SK-N-SH treated with all-trans-retinoic acid at 6 μM for 48 hours (cell line): ENCODE data around the gene MGARP.

Source experiments
- CSDC2 ChIP-seq: fragments of 250-450 bp; sonication (Bioruptor Pico); IDR thresholded peaks from 2 replicates; pipeline ENCODE4 v1.5.0; 2020; ENCODE audit warnings: mild to moderate bottlenecking, moderate library complexity
- GLIS3 ChIP-seq: fragments of 250-450 bp; sonication (Bioruptor Pico); IDR thresholded peaks from 2 replicates; pipeline ENCODE4 v1.5.0; 2020; ENCODE audit warnings: mild to moderate bottlenecking, moderate library complexity
- ISL1 ChIP-seq: fragments of 250-450 bp; sonication (Bioruptor Pico); IDR thresholded peaks from 2 replicates; pipeline ENCODE4 v2.1.2; 2022; ENCODE audit warnings: mild to moderate bottlenecking, moderate library complexity
- OSR1 ChIP-seq: fragments of 250-450 bp; sonication (Bioruptor Pico); IDR thresholded peaks from 2 replicates; pipeline ENCODE4 v1.8.0; 2022; ENCODE audit warnings: moderate library complexity, mild to moderate bottlenecking, inconsistent platforms
- POU6F1 ChIP-seq: fragments of 250-450 bp; sonication (Bioruptor Pico); IDR thresholded peaks from 2 replicates; pipeline ENCODE4 v1.8.0; 2021; ENCODE audit warnings: low read depth, mild to moderate bottlenecking, moderate library complexity, borderline replicate concordance
- TCF4 ChIP-seq: fragments of 250-450 bp; sonication (Bioruptor Pico); IDR thresholded peaks from 2 replicates; pipeline ENCODE4 v1.8.0; 2021; ENCODE audit warnings: mild to moderate bottlenecking, moderate library complexity, borderline replicate concordance
- TOX ChIP-seq: fragments of 250-450 bp; sonication (Bioruptor Pico); IDR thresholded peaks from 2 replicates; pipeline ENCODE4 v1.8.0; 2021; ENCODE audit warnings: mild to moderate bottlenecking, moderate library complexity, borderline replicate concordance
- TSHZ2 ChIP-seq: fragments of 250-450 bp; sonication (Bioruptor Pico); IDR thresholded peaks from 2 replicates; pipeline ENCODE4 v1.5.0; 2020; ENCODE audit warnings: mild to moderate bottlenecking, moderate library complexity
- ZFP30 ChIP-seq: fragments of 450-650 bp; formaldehyde crosslinking; IDR thresholded peaks from 2 replicates; pipeline ENCODE4 v1.5.0; 2022; ENCODE audit warnings: mild to moderate bottlenecking, moderate library complexity
- ZNF70 ChIP-seq: fragments of 450-650 bp; formaldehyde crosslinking; IDR thresholded peaks from 2 replicates; pipeline ENCODE4 v1.5.0; 2020; ENCODE audit warnings: mild to moderate bottlenecking, moderate library complexity
- ZNF8 ChIP-seq: fragments of 450-650 bp; formaldehyde crosslinking; IDR thresholded peaks from 2 replicates; pipeline ENCODE4 v1.5.0; 2020; ENCODE audit warnings: mild to moderate bottlenecking, moderate library complexity
- TF ChIP-seq, protein P1 (sequence below): fragments of 250-450 bp; sonication (Bioruptor Pico); IDR thresholded peaks from 2 replicates; pipeline ENCODE4 v1.8.0; 2020; ENCODE audit warnings: mild to moderate bottlenecking, moderate library complexity, borderline replicate concordance

DNA sequence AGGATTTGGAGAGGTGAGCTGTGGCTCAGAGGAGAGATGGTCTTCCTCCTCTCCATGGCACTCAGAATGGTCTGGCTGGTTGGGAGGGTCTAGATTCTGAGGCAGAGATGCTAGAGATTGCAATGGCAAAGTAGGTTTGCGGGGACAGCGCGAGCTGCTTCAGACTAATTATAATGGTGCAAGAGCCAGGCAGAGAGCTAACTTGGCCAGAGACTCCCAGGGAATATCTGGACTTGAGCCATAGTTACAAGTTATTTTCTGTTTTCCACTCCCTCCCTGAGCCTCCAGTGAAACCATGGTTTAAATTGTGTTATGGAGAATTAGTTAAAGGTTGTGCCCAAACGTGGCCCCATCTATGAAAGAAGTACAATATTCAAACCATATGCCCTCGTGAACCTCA is 58.3 kb downstream of the MGARP start:
- TF ChIP-seq ISL1 (CRISPR knock-in tag), result no peak
- no peak for TF ChIP-seq ZFP30 (CRISPR knock-in tag)
- TF ChIP-seq, protein P1, sequence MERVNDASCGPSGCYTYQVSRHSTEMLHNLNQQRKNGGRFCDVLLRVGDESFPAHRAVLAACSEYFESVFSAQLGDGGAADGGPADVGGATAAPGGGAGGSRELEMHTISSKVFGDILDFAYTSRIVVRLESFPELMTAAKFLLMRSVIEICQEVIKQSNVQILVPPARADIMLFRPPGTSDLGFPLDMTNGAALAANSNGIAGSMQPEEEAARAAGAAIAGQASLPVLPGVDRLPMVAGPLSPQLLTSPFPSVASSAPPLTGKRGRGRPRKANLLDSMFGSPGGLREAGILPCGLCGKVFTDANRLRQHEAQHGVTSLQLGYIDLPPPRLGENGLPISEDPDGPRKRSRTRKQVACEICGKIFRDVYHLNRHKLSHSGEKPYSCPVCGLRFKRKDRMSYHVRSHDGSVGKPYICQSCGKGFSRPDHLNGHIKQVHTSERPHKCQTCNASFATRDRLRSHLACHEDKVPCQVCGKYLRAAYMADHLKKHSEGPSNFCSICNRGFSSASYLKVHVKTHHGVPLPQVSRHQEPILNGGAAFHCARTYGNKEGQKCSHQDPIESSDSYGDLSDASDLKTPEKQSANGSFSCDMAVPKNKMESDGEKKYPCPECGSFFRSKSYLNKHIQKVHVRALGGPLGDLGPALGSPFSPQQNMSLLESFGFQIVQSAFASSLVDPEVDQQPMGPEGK (CRISPR knock-in tag), result no peak
- no peak for TF ChIP-seq TOX (CRISPR knock-in tag)
- no peak for TF ChIP-seq ZNF70 (CRISPR knock-in tag)
- no peak for TF ChIP-seq OSR1
- TF ChIP-seq POU6F1 (CRISPR knock-in tag), result no peak
- TF ChIP-seq TSHZ2 (CRISPR knock-in tag), result no peak
- TF ChIP-seq TCF4, result no peak
- no peak for TF ChIP-seq CSDC2
- TF ChIP-seq ZNF8, result no peak
- no peak for TF ChIP-seq GLIS3 (CRISPR knock-in tag)
